Upper lobe of left lung (tissue), 4 donors: ENCODE results near the gene C19orf38.
"Not testable (repeated sequence)": the region's sequence is repeated elsewhere in the genome, so short reads cannot be mapped to it uniquely, and the experiment has no call there.

Experiments used
- EP300 ChIP-seq, 4 donors: sonication (generic); formaldehyde crosslinking; IDR thresholded peaks; one replicate each; pipeline ENCODE4 v1.5.1; 2017; ENCODE audit warnings: antibody characterized with exemption in 4 of 4, control low read depth in 2 of 4
- POLR2A ChIP-seq, 4 donors: fragments of 450-650 bp; IDR thresholded peaks; one replicate each; pipeline ENCODE4 v1.5.1; 2016 to 2017; ENCODE audit warnings: antibody characterized with exemption in 4 of 4, mild to moderate bottlenecking in 2 of 4
- POLR2AphosphoS5 ChIP-seq, 2 donors: sonication (generic); formaldehyde crosslinking; IDR thresholded peaks; one replicate each; pipeline ENCODE4 v1.5.1; 2017; ENCODE audit warnings: antibody characterized with exemption in 2 of 2
- TF ChIP-seq, protein P1 (sequence below), 6 experiments: fragments of 450-650 bp in 4 of 6; fragments of 200-600 bp in 2 of 6; sonication (generic) in 2 of 6; IDR thresholded peaks; one replicate each; pipeline ENCODE4 v1.5.1; 2016 to 2019; ENCODE audit warnings: antibody characterized with exemption in 6 of 6

DNA sequence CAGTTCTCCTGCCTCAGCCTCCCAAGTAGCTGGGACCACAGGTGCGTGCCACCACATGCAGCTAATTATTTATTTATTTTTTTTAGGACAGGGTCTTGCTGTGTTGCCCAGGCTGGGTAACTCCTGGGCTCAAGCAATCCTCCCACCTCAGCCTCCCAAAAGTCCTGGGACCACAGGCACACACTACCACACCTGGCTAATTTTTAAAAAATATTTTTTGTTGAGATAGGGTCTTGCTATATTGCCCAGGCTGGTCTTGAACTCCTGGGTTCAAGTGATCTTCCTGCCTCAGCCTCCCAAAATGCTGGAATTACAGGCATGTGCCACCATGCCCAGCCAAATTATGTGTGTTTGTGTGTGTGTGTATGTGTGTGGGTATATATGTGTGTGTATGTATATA, 8.7 kb downstream of the C19orf38 start:
- TF ChIP-seq, protein P1, sequence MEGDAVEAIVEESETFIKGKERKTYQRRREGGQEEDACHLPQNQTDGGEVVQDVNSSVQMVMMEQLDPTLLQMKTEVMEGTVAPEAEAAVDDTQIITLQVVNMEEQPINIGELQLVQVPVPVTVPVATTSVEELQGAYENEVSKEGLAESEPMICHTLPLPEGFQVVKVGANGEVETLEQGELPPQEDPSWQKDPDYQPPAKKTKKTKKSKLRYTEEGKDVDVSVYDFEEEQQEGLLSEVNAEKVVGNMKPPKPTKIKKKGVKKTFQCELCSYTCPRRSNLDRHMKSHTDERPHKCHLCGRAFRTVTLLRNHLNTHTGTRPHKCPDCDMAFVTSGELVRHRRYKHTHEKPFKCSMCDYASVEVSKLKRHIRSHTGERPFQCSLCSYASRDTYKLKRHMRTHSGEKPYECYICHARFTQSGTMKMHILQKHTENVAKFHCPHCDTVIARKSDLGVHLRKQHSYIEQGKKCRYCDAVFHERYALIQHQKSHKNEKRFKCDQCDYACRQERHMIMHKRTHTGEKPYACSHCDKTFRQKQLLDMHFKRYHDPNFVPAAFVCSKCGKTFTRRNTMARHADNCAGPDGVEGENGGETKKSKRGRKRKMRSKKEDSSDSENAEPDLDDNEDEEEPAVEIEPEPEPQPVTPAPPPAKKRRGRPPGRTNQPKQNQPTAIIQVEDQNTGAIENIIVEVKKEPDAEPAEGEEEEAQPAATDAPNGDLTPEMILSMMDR (IDR thresholded peaks at IDR 0.05) = not testable (repeated sequence)
- TF ChIP-seq EP300, POLR2AphosphoS5, POLR2A (IDR thresholded peaks at IDR 0.05): not testable (repeated sequence)
